RWPE2 (cell line): Measurements from ENCODE around the gene SLC8B1.
A peak's percentile ranks its signal among the peaks of the same experiment; 100 is the strongest.

Experiments used
- ATAC-seq: fragments of 200-7000 bp; cut with Tn5 transposase; 3 replicates; pipeline ENCODE4 v1.9.1; 2021; ENCODE audit warnings: low read depth
- DNase-seq: peaks from one replicate; pipeline ENCODE4 v3.0.0-alpha.2; 2020; ENCODE audit warnings: low spot score
- H3K27ac ChIP-seq: fragments of 450-650 bp; 2 replicates; pipeline ENCODE4 v1.5.1; 2017; ENCODE audit warnings: mild to moderate bottlenecking; ENCODE audit not compliant: poor library complexity, severe bottlenecking
- H3K27me3 ChIP-seq: fragments of 250-450 bp; sonication (Bioruptor Pico); 2 replicates; pipeline ENCODE4 v1.5.1; 2021; ENCODE audit warnings: mild to moderate bottlenecking, moderate library complexity; ENCODE audit not compliant: insufficient read depth, poor library complexity, severe bottlenecking
- H3K36me3 ChIP-seq: fragments of 250-450 bp; sonication (Bioruptor Pico); 2 replicates; pipeline ENCODE4 v1.5.1; 2020; ENCODE audit warnings: low read depth, mild to moderate bottlenecking, moderate library complexity
- H3K4me1 ChIP-seq: fragments of 250-450 bp; sonication (Bioruptor Pico); 2 replicates; pipeline ENCODE4 v1.5.1; 2021; ENCODE audit warnings: mild to moderate bottlenecking, moderate library complexity; ENCODE audit not compliant: insufficient read depth, poor library complexity, severe bottlenecking
- H3K4me3 ChIP-seq: fragments of 250-450 bp; sonication (Bioruptor Pico); 2 replicates; pipeline ENCODE4 v1.5.1; 2021; ENCODE audit warnings: mild to moderate bottlenecking, moderate library complexity; ENCODE audit not compliant: severe bottlenecking
- H3K9me3 ChIP-seq: fragments of 250-450 bp; sonication (Bioruptor Pico); 2 replicates; pipeline ENCODE4 v1.5.1; 2021; ENCODE audit warnings: mild to moderate bottlenecking, moderate library complexity; ENCODE audit not compliant: severe bottlenecking
- CTCF ChIP-seq: fragments of 450-650 bp; IDR thresholded peaks from one replicate; pipeline ENCODE4 v1.5.1; 2017; ENCODE audit warnings: mild to moderate bottlenecking, moderate library complexity; ENCODE audit not compliant: poor library complexity, severe bottlenecking

SLC8B1 gene

GRCh38 chr12:113333418-113333750 lies 1.5 kb downstream of the SLC8B1 start:
- H3K27me3 ChIP-seq, result no peaks in the 10 kb centered on the region
- H3K9me3 ChIP-seq, result no peaks in the 10 kb centered on the region
- no peak for DNase-seq
- peak overlapping the region; percentile 39 for H3K27ac ChIP-seq
- H3K4me3 ChIP-seq, result no peak overlapping the region
- H3K4me1 ChIP-seq, result peaks cover 6% of the 10 kb centered on the region
- H3K36me3 ChIP-seq, result peaks cover 30% of the 10 kb centered on the region
- ATAC-seq, result no peak
- no peak for TF ChIP-seq CTCF

GRCh38 chr12:113332688-113333417 lies 2.1 kb downstream of the SLC8B1 start:
- DNase-seq (no peak), ATAC-seq (no peak)
- no peak overlapping the region for H3K4me3 ChIP-seq
- H3K4me1 ChIP-seq, result peaks cover 6% of the 10 kb centered on the region
- no peaks in the 10 kb centered on the region for H3K27me3 ChIP-seq
- H3K9me3 ChIP-seq, result no peaks in the 10 kb centered on the region
- TF ChIP-seq CTCF, result no peak
- H3K27ac ChIP-seq, result no peak overlapping the region
- H3K36me3 ChIP-seq, result peaks cover 31% of the 10 kb centered on the region

- ATAC-seq (no peak), DNase-seq (no peak)
- Histone ChIP-seq H3K9me3 (no peaks in the 10 kb centered on the region), H3K4me3 (no peak overlapping the region), H3K27me3 (no peaks in the 10 kb centered on the region), H3K4me1 (peaks cover 6% of the 10 kb centered on the region), H3K27ac (no peak overlapping the region), H3K36me3 (peaks cover 33% of the 10 kb centered on the region)
- TF ChIP-seq CTCF, result no peak
Measured at GRCh38 chr12:113330505-113330904, 4.4 kb downstream of the SLC8B1 start.

- no peak for ATAC-seq
Measured at GRCh38 chr12:113329791-113330417, 5.0 kb downstream of the SLC8B1 start.

More at GRCh38 chr12:113329791-113330417, 5.0 kb downstream of the SLC8B1 start:
- TF ChIP-seq CTCF, result no peak
- H3K9me3 ChIP-seq, result no peaks in the 10 kb centered on the region
- H3K36me3 ChIP-seq, result peaks cover 33% of the 10 kb centered on the region
- no peak overlapping the region for H3K27ac ChIP-seq
- H3K4me3 ChIP-seq, result no peak overlapping the region
- peaks cover 6% of the 10 kb centered on the region for H3K4me1 ChIP-seq
- DNase-seq, result no peak
- no peaks in the 10 kb centered on the region for H3K27me3 ChIP-seq
